HG03432 (cell line): ENCODE data around the gene MGAT3.
"Not testable (repeated sequence)": the region's sequence is repeated elsewhere in the genome, so short reads cannot be mapped to it uniquely, and the experiment has no call there.

Experiments used
- ATAC-seq: cut with Tn5 transposase; IDR thresholded peaks from one replicate; pipeline ENCODE4 v1.9.1; 2021; ENCODE audit warnings: mild to moderate bottlenecking, moderate library complexity; ENCODE audit not compliant: unreplicated experiment

MGAT3 gene

GRCh38 chr22:39456522-39457197 lies at the start of gene MGAT3:
Gene MGAT3, plus strand, starts transcription at chr22:39457012. Its CDS starts 30,336 bp downstream, at chr22:39487348.
- no peak for ATAC-seq

GRCh38 chr22:39408173-39408572 lies 48.6 kb upstream of the MGAT3 start:
- no peak for ATAC-seq

GRCh38 chr22:39408807-39409206 lies 48.0 kb upstream of the MGAT3 start:
- no peak for ATAC-seq

- ATAC-seq: no peak
Measured at GRCh38 chr22:39409516-39410029, 47.2 kb upstream of the MGAT3 start.

GRCh38 chr22:39410264-39410663 lies 46.5 kb upstream of the MGAT3 start:
- no peak for ATAC-seq

GRCh38 chr22:39411828-39412365 lies 44.9 kb upstream of the MGAT3 start:
- not testable (repeated sequence) for ATAC-seq

GRCh38 chr22:39413204-39413603 lies 43.6 kb upstream of the MGAT3 start:
- not testable (repeated sequence) for ATAC-seq

- ATAC-seq: no peak
Measured at GRCh38 chr22:39414377-39414776, 42.4 kb upstream of the MGAT3 start.

- ATAC-seq: no peak
Measured at GRCh38 chr22:39414886-39415285, 41.9 kb upstream of the MGAT3 start.

GRCh38 chr22:39415506-39415905 lies 41.3 kb upstream of the MGAT3 start:
- ATAC-seq: no peak

- ATAC-seq: no peak
Measured at GRCh38 chr22:39416319-39416718, 40.5 kb upstream of the MGAT3 start.

- ATAC-seq: no peak
Measured at GRCh38 chr22:39417641-39418040, 39.2 kb upstream of the MGAT3 start.

- ATAC-seq: no peak
Measured at GRCh38 chr22:39418696-39419095, 38.1 kb upstream of the MGAT3 start.

GRCh38 chr22:39419096-39419495 lies 37.7 kb upstream of the MGAT3 start:
- ATAC-seq: no peak

GRCh38 chr22:39419911-39420310 lies 36.9 kb upstream of the MGAT3 start:
- no peak for ATAC-seq

GRCh38 chr22:39421691-39422090 lies 35.1 kb upstream of the MGAT3 start:
- no peak for ATAC-seq

GRCh38 chr22:39422101-39422500 lies 34.7 kb upstream of the MGAT3 start:
- no peak for ATAC-seq

- ATAC-seq: no peak
Measured at GRCh38 chr22:39422721-39423120, 34.1 kb upstream of the MGAT3 start.

- ATAC-seq: no peak
Measured at GRCh38 chr22:39423976-39424375, 32.8 kb upstream of the MGAT3 start.

GRCh38 chr22:39426380-39427043 lies 30.3 kb upstream of the MGAT3 start:
- no peak for ATAC-seq

- no peak for ATAC-seq
Measured at GRCh38 chr22:39427751-39428596, 28.8 kb upstream of the MGAT3 start.
